Measurements from ENCODE around the gene PCDHGB4.

DNA sequence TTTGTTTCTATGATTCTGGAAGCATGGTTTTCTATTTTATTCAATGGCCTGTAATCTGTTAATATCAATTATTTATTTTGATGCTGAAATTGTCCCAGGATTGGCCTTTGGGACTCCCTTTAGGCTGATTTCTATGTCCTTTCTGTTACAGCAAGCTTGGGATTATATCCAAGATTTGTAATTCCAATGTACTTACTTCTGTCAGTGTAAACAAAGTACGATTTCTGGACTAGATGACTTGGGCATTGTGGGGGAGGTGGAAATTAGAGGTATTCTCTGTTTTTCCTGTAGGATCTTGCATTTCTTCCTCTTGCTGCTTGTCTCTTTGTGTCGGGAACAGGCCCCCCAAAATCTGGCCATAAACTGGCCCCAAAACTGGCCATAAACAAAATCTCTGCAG lies 46.5 kb downstream of the PCDHGB4 start:
- TF ChIP-seq CTCF (IDR thresholded peaks at IDR 0.05) (no peak), POLR2A (IDR thresholded peaks at IDR 0.05) (no peak)
